HL-60 (cell line): ENCODE measurements around the gene ITCH.
"Not testable (repeated sequence)": the region's sequence is repeated elsewhere in the genome, so short reads cannot be mapped to it uniquely, and the experiment has no call there.

Source experiments
- DNase-seq, 2 experiments: peaks; one replicate each; pipeline ENCODE4 v3.0.0-alpha.2; 2010 to 2020; ENCODE audit warnings: low read depth in 1 of 2, low spot score in 1 of 2
- H3K27ac ChIP-seq: fragments of 250-450 bp; sonication (Bioruptor Pico); replicated peaks from 2 replicates; pipeline ENCODE4 v1.5.1; 2020; ENCODE audit warnings: mild to moderate bottlenecking, moderate library complexity
- H3K27me3 ChIP-seq: fragments of 250-450 bp; sonication (Bioruptor Pico); 2 replicates; pipeline ENCODE4 v1.5.1; 2021; ENCODE audit warnings: mild to moderate bottlenecking, moderate library complexity; ENCODE audit not compliant: insufficient read depth, poor library complexity, severe bottlenecking
- H3K4me3 ChIP-seq: replicated peaks from 2 replicates; pipeline ENCODE4 v1.5.1; 2011; ENCODE audit warnings: mild to moderate bottlenecking, control low read depth, low read length; ENCODE audit not compliant: insufficient read depth
- GABPA ChIP-seq: IDR thresholded peaks from 2 replicates; pipeline ENCODE4 v1.6.1; 2012; ENCODE audit warnings: low read depth
- POLR2AphosphoS5 ChIP-seq: IDR thresholded peaks from 2 replicates; pipeline ENCODE4 v1.6.1; 2012; ENCODE audit warnings: low read depth
- SPI1 ChIP-seq: IDR thresholded peaks from 2 replicates; pipeline ENCODE4 v1.6.1; 2012; ENCODE audit warnings: low read depth, mild to moderate bottlenecking, borderline replicate concordance
- TF ChIP-seq, protein P1 (sequence below): IDR thresholded peaks from 2 replicates; pipeline ENCODE4 v1.6.1; 2012; ENCODE audit warnings: low read depth; ENCODE audit not compliant: insufficient replicate concordance
- TF ChIP-seq, protein P2 (sequence below): IDR thresholded peaks from one replicate; pipeline ENCODE4 v1.5.1; 2011; ENCODE audit warnings: low read length, control low read depth, inconsistent platforms; ENCODE audit not compliant: insufficient read depth

ITCH gene

DNA sequence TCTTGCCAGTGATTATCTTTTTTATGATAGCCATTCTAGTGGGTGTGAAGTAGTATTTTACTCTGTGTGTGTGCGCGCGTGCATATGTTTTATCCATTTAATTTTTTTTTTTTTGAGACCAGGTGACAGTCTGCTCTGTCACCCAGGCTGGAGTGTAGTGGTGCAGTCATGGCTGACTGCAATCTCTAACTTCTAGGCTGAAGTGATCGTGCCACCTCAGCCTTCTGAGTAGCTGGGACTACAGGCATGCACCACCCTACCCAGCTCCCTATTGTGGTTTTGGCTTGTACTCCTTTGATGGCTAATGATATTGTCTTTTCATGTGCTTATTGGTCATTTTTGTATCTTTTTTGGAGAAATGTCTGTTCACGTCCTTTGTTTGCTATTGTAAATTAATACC lies 33.3 kb downstream of the ITCH start:
- DNase-seq: no peak
- TF ChIP-seq, protein P1, sequence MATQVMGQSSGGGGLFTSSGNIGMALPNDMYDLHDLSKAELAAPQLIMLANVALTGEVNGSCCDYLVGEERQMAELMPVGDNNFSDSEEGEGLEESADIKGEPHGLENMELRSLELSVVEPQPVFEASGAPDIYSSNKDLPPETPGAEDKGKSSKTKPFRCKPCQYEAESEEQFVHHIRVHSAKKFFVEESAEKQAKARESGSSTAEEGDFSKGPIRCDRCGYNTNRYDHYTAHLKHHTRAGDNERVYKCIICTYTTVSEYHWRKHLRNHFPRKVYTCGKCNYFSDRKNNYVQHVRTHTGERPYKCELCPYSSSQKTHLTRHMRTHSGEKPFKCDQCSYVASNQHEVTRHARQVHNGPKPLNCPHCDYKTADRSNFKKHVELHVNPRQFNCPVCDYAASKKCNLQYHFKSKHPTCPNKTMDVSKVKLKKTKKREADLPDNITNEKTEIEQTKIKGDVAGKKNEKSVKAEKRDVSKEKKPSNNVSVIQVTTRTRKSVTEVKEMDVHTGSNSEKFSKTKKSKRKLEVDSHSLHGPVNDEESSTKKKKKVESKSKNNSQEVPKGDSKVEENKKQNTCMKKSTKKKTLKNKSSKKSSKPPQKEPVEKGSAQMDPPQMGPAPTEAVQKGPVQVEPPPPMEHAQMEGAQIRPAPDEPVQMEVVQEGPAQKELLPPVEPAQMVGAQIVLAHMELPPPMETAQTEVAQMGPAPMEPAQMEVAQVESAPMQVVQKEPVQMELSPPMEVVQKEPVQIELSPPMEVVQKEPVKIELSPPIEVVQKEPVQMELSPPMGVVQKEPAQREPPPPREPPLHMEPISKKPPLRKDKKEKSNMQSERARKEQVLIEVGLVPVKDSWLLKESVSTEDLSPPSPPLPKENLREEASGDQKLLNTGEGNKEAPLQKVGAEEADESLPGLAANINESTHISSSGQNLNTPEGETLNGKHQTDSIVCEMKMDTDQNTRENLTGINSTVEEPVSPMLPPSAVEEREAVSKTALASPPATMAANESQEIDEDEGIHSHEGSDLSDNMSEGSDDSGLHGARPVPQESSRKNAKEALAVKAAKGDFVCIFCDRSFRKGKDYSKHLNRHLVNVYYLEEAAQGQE: no peak
- TF ChIP-seq SPI1: no peak
- TF ChIP-seq, protein P2, sequence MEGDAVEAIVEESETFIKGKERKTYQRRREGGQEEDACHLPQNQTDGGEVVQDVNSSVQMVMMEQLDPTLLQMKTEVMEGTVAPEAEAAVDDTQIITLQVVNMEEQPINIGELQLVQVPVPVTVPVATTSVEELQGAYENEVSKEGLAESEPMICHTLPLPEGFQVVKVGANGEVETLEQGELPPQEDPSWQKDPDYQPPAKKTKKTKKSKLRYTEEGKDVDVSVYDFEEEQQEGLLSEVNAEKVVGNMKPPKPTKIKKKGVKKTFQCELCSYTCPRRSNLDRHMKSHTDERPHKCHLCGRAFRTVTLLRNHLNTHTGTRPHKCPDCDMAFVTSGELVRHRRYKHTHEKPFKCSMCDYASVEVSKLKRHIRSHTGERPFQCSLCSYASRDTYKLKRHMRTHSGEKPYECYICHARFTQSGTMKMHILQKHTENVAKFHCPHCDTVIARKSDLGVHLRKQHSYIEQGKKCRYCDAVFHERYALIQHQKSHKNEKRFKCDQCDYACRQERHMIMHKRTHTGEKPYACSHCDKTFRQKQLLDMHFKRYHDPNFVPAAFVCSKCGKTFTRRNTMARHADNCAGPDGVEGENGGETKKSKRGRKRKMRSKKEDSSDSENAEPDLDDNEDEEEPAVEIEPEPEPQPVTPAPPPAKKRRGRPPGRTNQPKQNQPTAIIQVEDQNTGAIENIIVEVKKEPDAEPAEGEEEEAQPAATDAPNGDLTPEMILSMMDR: no peak
- TF ChIP-seq GABPA: no peak
- no peak for TF ChIP-seq POLR2AphosphoS5
- no peak overlapping the region for H3K4me3 ChIP-seq
- no peaks in the 10 kb centered on the region for H3K27me3 ChIP-seq
- no peak overlapping the region for H3K27ac ChIP-seq

DNA sequence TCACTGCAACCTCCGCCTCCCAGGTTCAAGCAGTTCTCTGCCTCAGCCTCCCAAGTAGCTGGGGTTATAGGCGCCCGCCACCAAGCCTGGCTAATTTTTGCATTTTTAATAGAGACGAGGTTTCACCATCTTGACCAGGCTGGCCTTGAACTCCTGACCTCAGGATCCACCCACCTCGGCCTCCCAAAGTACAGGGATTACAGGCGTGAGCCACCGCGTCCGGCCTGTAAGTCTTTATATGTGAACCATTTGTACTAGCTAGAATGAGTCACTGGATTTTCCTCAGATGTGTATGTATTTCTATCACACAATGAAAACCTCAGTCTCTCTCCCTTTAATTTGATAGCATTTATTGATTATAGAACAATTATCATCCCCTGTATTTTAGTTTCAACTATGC lies 34.0 kb downstream of the ITCH start:
- no peak for DNase-seq
- Histone ChIP-seq H3K27ac (no peak overlapping the region), H3K27me3 (no peaks in the 10 kb centered on the region), H3K4me3 (no peak overlapping the region)
- TF ChIP-seq, protein P2: no peak
- TF ChIP-seq SPI1 (no peak), POLR2AphosphoS5 (no peak), GABPA (no peak)
- TF ChIP-seq, protein P1: no peak

DNA sequence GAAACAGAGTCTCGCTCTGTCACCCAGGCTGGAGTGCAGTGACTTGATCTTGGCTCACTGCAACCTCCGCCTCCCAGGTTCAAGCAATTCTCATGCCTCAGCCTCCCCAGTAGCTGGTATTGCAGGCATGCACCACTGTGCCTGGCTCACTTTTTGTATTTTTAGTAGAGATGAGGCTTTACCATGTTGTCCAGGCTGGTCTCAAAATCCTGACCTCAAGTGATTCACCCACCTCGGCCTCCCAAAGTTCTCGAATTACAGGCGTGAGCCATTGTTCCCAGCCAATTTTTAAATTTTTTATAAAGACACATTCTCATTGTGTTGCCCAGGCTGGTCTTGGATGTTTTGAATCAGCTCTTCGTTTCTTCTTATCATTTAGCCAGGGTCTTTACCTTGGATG lies 37.7 kb downstream of the ITCH start:
- not testable (repeated sequence) for H3K27me3 ChIP-seq, H3K4me3 ChIP-seq, DNase-seq, H3K27ac ChIP-seq

DNA sequence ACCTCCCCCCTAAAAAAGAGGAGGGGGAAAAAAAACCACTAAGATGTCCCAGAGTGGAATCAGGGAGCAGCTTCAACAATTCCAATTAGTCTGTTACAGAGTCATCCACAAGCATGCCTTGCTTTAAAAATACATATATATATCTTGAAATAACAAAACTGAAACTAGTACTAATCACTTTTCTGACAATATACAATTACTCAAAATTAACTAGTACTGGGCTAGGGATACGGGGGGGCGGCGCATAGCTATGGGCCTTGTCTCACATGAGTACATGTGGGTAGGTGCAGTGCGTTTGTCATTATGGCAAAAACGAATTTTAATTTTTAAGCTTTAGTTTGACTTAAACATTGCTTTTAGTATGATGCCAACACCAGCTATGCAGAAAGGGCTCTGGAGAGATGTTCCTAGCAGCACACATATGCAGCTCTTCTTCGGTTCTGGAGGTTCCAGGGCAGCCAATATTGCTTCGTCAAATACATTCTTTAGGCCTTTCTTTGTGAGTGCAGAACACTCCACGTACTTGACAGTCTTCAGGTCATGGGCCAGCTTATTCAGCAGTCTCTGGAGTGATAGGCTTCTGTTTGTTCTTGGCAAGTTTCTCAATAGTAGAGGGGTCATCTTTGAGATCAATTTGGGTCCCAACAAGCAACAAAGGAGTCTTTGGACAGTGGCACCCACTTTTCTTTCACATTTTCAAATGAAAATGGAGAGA lies 38.8 kb downstream of the ITCH start:
- Histone ChIP-seq H3K4me3 (no peak overlapping the region), H3K27me3 (no peaks in the 10 kb centered on the region), H3K27ac (no peak overlapping the region)
- DNase-seq: no peak
- no peak for TF ChIP-seq POLR2AphosphoS5
- TF ChIP-seq, protein P2: no peak
- no peak for TF ChIP-seq SPI1
